CD4-positive, alpha-beta T cell treated with Interleukin-17A for 1 hour (primary cell): ENCODE results near the gene PPIP5K2.
"Not testable (repeated sequence)": the region's sequence is repeated elsewhere in the genome, so short reads cannot be mapped to it uniquely, and the experiment has no call there.

Experiments used
- DNase-seq: peaks from one replicate; pipeline ENCODE4 v3.0.0-alpha.2; 2020

The PPIP5K2 gene

DNA sequence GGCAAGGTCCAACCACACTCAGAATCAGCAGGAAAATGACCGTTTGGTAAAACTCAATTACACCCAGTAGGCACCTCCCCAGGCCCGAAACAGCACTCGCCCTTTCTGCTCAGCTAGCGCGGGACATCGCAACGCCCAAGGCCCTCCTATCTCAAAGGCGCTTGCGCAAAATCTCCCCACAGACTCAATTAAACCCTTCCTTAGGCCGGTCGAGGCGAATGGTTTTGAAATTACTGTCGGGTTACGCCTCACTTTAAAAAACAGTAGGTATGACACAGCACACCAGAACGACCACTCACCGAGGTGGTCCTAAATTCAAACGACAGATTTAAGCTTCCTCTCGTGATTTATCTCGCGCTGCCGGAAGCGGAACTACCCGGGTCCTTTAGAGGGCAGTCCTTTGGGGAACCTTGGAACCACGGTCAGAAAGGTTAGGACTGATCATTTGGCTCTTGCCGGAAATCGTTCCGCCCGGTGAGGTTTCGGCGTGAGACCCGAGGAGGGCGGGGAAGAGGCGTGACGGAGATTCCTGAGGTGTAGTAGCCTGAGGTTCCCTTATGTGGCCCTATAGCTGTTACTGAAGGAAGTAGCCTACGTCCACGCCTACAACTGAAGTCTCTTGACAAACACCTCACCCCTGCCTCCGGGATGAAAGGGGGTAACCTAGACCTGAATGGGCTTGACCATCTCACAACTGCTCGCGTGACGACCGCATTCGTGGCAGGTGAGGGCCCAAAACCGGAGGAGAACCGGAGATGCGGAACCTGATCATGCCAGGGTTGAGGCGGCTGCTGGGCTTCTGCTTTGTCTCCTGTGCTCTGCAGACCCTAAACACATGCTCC, at the start of gene PPIP5K2, which contains the start of gene GIN1:
PPIP5K2 (plus strand) TSS at position 537 of the 842 bp plus-strand sequence. CDS start 9,289 bp downstream, outside the sequence.
GIN1 (minus strand) TSS at position 374 of the 842 bp plus-strand sequence. CDS start 11,431 bp downstream, outside the sequence.
- peak; percentile 98 for DNase-seq

DNA sequence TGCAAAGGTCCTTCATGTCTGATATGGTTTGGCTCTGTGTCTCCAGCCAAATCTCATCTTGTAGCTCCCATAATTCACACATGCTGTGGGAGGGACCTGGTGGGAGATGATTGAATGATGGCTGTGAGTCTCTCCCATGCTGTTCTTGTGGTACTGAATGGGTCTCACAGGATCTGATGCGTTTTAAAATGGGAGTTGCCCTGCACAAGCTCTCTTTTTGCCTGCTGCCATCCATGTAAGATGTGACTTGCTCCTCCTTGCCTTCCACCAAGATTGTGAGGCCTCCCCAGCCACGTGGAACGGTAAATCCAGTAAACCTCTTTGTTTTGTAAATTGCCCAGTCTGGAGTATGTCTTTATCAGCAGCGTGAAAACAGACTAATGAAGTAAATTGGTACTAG, 46.6 kb upstream of the PPIP5K2 start:
- DNase-seq, result not testable (repeated sequence)

DNA sequence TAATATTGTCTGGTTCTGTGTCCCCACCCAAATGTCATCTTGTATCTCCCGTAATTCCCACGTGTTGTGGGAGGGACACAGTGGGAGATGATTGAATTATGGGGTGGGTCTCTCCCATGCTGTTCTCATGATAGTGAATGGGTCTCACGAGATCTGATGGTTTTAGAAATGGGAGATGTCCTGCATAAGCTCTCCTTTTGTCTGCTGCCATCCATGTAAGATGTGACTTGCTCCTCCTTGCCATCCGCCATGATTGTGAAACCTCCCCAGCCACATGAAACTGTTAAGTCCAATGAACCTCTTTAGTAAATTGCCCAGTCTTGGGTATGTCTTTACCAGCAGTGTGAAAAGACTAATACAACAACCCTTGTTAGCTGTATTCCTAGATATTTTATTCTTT, 44.7 kb upstream of the PPIP5K2 start:
- DNase-seq, result no peak

DNA sequence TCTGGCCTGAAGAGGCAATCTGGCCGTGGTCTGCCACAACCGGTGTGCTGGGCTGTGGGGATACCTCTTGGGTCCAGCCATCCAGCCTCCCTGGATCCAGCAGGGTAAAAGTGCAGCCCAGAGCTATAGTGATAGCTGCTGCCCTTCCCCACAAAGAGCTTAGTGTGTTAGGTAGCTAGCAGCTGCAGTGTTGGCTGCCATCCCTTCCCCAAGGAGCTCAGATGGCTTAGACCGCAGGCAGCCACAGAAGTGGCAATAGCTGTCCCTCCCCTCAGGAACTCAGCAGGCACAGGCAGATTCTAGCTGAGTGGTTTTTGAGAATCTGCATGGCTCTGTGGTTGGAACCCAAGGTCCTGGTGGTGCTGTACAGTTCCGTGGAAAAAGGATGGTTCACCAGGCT, 40.3 kb upstream of the PPIP5K2 start:
- no peak for DNase-seq

DNA sequence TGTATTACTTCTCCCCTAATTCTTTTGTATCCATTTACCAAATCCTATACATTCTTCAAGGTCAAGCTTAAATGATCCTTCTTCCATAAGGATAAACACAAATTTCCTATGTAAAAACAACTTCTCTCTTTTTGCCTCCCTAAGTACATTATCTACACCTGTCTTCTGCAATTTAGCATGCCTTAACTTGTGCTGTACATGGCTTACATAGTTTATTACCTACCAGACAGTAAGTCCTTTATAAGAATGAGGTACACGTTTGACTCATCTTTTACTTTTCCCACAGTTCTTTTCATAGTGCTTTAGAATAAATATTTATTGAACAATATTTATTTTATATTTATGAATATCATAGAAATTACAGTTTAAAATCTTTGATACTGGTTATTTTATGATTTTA, 33.6 kb upstream of the PPIP5K2 start:
- DNase-seq, result no peak

DNA sequence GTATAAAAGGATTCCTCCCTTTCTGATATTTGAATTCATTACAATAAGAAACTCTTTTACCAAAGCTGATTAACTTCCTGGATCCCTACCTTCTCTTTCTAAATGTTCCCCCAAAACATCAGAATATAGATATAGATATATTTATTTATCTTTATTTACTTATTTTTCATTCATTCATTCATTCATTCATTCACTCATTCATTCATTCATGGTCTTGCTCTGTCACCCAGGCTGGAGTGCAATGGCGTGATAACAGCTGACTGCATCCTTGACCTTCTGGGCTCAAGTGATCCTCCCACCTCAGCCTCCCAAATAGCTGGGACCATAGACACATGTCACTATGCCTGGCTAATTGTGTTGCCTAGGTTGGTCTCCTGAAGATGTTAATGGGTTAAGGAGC, 30.8 kb upstream of the PPIP5K2 start:
- DNase-seq, result no peak

DNA sequence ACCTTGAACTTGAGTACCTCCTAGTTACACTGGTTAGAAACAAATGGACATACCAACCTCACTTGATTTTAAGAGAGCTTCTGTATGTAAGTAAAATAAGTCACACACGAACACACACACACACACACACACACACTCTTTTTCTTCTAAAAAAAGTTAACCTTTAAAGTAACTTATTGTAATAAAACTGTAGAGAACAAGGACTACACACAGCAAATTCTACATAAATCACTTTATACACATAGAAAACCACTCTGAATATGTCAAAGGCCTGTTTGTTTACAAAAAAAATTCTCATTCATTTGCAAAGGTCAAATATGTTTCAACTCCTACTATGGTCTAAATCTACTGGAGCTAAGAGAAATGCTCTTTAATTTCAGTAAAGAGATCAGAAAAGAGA, 29.3 kb upstream of the PPIP5K2 start:
- DNase-seq, result no peak

DNA sequence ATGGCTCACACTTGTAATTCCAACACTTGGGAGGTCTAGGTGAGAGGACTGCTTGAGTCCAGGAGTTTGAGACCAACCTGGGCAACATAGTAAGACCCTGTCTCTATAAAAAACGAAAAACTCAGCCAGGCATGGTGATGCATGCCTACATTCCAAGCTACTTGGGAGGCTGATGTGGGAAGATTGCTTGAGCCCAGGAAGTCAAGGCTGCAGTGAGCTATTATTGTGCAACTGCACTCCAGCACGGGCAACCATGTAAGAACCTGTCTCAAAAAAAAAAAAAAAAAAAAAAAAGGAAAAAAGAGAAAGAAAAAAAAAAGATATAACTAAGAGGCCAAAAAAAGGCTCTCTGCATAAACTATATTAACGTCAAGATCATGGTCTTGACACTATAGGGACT, 27.4 kb upstream of the PPIP5K2 start:
- DNase-seq, result no peak

DNA sequence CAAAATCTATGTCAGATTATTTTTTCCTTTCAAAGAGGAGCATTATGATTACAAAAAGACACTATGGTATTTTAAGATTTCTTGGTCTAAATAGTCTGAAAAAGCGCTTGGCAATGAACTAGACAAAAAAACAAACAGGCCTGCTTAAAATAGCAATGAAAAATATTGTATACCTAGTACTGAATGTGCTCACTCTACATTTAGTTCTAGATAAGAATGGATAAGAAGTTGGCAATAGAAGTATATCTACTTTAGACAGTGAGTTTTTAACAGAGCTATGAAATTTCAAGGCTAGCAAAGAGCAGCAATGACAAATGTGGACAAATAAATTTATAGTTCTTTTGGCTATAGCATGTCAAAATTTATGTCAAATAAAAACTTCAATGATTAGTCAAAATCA, 26.4 kb upstream of the PPIP5K2 start:
- DNase-seq, result no peak

DNA sequence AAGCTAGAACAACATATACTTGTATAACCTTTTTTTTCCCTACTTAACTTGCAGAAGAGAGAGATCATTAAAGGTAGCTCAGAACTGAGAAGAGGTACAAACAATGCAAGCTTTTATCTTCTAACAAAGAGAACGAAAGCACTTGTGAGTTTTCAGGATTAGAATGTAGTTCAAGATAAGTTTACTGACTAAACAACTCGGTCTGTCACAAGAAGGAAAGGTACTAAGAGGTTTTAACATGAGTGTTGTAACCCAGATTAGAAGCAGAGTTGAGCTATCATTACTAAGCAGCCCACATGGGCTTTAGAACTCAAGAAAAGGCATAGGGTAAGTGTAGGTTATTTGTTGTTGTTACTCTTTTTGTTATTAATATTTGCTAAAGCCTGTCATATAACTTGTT, 25.4 kb upstream of the PPIP5K2 start:
- no peak for DNase-seq

DNA sequence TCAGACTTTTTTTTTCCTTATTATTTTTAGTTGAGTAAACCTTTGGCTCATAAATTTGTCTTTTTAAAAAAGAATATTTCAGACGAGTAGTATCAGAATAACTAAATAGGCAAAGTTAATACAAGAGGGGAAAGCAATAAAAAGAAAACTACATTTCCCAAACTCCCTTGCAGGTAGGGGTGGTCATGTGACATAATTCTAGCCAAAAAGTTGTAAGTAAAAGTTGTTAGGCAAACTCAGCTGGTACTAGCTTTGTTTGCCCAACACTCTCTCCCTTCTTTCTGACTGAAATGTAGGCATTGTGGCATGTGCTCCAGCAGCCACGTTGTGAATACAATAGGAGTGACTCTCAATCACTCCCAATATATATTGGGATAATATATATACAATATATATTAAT, 21.1 kb upstream of the PPIP5K2 start:
- no peak for DNase-seq

DNA sequence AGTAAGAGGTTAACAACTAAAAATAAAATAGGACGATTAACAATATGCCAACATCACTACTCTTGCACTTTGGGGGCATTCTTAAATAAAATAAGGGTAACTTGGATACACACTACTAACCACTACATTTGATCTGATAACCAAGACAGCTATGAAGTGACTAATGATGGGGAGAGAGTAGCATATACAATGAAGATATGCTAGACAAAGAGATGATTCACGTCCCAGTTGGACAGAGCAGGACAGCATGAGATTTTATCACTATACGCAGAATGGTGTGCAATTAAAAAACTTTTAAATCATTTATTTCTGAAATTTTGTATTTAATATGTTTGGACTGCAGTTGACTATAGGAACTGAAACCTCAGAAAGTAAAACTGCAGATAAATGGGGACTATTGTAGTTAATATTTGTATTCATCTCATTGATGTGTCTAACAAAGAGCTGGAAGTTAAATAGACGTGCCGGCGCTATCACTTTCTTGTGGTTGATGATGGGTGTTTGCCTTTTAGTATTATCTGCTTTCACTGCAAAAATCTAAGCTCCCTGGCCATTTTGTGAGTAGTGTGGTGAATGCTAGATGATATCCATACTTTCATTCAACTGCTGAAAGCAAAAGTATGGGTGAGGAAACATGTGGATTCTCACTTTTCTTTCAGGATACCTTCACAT, 18.9 kb upstream of the PPIP5K2 start:
- DNase-seq, result no peak

DNA sequence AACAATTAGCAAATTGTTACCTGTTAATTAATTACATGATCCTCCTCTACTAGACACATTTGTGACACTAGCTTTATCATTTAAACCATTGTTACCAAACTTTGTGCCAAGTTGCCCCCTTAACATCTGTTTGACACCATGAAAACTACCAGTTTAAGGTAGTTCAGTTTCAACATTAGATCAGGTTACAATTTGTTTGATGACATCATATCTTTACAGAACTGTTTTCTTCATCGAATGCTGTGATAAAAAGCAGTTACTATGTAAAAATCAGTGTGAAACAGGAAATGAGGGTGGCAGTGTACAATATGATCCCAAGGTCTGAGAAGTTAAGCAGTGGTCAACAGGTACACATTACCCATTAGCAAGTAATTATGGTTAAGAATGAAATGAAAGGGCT, 17.9 kb upstream of the PPIP5K2 start:
- DNase-seq, result no peak

DNA sequence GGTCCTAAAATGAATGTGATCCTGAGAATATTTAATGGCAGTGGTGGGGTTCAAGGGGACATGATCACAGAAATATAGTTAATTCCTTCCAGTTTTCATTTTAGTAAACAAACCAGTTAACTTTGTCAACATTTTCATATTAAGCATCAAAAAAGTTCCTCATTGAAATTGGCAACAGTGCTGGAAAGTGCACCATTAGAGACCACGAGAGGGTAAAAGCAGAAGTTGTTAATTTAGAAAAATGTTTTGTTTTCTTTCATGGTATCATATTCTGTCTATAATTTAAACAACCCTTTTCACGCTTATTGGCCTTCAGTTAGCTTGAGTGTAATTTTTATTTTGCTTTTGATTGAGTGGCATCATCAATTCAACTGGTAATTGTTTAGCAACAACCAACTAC, 12.0 kb upstream of the PPIP5K2 start:
- DNase-seq, result no peak

DNA sequence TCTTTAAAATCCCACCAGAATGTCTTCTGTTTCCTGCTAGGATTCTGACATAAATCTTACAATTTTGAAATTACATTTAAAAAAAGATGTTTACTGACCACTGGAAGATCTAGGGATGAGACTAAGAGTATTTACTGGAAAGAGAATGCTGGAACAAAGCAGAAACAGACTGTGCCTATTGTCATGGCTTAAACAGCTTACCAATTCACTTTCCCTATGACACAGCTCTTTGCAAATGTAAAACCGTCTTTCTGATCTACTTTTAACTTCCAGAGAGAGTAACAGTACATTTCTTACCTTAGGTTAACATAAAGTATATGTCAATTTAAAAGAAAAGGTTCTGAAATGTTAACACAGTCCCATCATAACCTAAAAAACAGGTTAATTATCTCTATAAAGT, 10.8 kb upstream of the PPIP5K2 start:
- no peak for DNase-seq

DNA sequence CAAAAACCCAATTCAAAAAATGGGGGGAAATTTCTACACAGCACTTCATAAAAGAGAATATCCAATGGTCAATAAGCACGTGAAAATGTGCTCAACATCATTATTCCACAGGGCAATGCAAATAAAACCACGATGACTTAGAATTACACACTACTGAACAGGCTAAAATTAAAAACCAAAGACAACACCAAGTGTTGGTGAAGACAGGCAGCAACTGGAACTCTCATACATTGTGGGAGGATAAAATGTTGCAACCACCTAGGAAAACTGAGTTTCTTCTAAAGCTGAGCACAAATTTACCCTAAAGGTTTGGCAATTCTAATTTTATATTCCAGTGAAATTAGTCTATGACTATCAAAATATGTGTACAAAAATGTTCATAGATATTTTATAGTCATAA, 9.7 kb upstream of the PPIP5K2 start:
- no peak for DNase-seq

DNA sequence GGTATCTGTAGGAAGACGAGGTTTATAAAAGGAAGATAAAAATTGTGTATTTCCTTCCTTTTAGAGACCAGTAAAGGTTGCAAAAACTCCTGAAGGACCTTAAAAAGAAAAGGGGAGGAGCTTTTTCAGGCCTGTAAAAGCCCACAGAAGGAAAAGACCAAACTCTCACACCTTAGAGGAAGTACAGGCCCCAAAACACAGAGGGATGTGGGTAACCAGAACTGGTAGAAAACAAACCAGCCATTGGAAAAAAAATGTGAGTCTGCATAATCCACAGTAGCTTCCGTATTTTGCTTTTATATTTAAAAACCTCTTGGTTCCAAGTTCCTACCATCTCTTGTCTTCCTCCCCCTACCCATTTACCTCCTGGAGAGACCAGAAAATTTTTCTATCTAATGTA, 8.6 kb upstream of the PPIP5K2 start:
- peak; percentile 64 for DNase-seq

DNA sequence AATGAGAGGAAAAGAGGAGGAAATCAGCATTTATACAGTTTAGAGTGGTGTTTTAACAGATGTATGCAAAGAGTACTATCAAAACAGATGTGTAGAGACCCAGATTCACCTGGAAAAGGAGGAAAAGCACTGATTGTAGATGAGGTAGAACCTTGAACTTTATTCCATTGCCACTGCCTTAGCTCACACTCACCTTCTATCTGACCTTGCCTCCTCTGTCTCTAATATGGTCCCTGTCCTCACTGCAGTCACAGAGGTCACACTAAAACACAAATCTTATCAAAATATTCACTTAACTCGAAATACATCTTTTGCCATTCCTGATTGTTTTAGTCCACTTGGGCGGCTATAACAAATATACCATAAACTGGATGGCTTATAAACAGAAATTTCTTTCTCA, 7.2 kb upstream of the PPIP5K2 start:
- DNase-seq, result no peak

DNA sequence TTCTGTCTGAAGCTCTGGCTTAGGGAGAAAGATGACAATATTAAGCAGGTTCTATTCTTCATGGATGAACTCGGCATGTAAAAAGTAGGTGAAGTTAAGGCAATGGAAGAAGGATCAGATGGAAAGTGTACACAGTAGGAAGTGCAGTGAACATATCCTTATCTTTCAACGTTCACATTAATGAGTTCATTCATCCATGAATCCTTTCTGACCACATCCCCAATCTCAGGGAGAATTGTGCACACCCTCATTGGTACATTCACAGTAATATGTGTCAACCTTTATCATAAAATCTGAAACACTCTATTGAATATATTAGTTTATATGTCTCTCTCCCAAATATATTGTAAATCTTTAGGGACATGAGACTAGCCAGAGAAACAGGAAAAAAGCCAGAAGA, 5.7 kb upstream of the PPIP5K2 start:
- no peak for DNase-seq

DNA sequence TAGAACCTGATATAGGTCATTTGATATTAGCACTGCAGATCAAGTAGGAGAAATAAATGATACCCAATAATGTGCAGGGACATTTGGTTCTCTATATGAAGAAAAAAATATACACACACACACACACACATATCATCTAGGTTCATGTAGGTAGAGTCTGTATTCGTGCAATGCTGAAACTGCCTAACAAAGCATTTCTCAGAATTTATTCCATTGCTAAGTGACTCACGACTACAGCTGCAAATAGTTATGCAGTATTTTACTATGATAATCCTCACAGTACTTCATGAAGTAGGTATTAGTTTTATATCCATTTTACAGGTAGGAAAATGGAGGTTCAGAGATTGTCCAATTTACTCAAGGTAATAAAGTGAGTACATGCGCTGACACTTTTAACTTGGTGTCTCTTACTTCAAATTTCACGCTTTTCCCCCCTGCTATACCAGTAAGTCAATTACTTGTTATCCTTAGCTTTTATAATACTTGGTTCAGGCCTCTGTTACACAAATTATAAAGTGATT, 2.6 kb upstream of the PPIP5K2 start:
- DNase-seq, result no peak

DNA sequence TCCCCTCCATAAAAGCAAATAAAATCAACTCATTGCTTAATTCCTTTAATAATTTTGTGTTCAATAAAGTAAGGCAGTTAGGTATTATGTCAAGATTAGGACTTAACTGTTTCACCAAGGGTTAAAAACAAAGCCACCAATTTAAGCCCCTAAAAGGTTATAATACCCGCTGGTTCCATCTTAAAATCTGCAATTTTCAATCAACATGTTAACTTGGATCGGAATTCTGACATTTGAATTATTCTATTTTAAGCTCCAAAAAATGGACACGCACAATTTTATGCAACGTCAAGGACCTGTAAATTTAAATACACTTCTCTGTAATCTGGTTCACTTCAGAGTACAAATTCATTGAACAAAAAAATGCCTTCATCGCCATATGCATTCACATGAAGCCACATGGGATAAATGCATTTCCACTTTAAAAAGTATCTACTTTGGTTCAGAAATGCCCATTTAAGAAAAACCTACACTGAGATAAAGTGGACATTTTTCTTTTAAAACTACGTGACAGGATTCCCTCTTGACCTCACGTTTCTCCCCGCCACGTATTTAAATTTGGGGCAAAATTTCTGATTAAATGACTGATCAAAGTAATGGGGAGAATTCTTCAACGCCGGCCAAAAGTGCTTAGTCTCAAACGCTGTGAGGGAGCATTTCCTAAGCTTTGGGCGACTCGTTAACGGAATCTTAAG, 884 bp upstream of the PPIP5K2 start:
- DNase-seq, result peak; percentile 45

DNA sequence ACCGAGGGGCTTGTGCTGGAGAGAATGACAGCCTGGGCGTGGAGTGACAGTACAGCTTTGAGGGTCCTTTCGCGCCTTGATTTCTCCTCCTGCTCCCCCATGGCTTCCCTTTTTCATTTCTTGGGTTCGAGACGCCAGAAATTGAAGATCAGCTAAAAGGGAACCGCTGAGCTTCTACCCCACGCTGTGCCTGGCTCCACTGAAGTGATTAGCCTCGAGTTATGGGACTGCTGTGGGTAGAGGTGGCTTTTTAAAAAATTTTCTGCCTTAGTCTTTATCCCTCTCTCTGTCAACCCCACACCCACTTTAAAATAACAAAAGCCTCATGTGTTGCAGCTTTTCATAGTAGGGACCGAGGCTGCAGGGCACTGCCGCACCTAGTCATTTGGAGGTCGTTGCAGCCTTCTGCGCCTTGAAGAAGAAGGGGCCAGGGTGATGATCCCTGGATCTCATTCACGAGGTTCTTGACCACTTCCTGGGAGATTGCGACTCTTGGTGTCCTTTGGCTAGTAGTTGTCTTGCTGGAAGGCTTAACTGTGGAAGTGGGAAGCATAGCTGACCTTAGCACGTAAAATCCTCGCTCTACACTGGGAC, 603 bp downstream of the PPIP5K2 start:
- peak; percentile 7 for DNase-seq

DNA sequence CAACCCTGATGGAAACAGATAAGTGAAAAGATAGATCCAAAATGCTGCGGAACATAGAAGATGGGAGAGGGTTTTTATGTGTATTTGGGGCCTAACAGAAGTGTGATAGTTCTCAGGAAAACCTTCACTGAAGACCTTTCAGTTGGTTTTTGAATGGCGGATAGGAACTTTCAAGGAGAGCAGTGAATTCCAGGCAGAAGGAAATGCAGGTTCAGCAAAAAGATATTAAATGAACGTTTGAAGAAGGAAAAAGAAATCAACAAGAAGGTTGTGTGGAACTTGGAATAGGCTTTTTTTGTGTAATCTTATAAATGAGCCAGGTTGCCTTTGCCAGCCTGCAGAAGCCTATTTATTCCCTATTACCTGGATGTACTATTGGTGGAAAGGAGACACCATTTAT, 2.1 kb downstream of the PPIP5K2 start:
- no peak for DNase-seq
